Glomerular endothelial cell (primary cell): ENCODE data around the gene SPON2. TPM values are rescaled to one million over a fixed set of nuclear protein-coding genes. Genes with fewer than 3 reads are reported as not detected.

ENCODE experiments used
- DNase-seq: peaks from one replicate; pipeline ENCODE4 v3.0.0-alpha.2; 2011; ENCODE audit warnings: low read depth, low spot score; ENCODE audit errors: extremely low read depth
- total RNA-seq: library from RNA; depleted of rRNA; stranded (reverse); fragments of >200 nt; gene quantifications from 2 replicates; pipeline ENCODE4 v1.2.3, GENCODE V29; 2015

Gene SPON2
- 4.6 and 5.1 TPM in 2 replicates for total RNA-seq

- DNase-seq: no peak
These were observed at the start of gene SPON2 for GRCh38 chr4:1172228-1172851. SPON2 (minus strand) TSS chr4:1172583.

DNA sequence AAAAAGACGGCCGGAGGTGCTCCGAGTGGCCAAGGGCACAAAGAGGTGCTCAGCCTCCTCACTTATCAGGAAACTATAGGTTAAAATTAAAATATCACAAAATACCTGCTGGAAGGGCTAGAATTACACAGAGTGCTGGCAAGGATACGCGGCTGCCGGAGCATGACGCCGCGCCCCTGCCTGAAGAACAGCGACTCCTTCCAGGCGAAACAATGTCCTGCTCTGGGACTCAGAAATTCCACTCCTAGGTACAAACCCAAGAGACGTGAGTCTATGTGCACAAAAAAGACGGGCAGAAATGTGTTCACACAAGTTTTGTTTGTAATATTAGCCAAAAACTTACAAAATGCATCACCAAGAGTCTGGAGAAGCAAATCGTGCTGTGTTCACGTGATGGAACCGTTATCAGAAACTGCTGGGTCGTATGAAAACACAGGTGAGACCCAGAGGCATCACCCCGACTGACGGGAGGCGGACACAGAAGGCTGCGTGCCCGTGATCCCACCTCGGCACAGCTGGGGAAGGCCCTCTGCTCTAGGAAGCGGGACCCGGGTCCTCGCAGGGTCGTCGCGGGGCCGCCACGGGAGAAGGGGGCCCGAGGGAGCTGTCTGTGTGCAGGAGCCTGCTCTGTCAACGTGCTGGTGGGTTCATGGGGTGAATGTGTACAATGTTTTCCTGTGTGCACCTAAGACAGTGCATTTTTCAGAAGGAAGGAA lies 48.9 kb upstream of the SPON2 start:
- no peak for DNase-seq

DNA sequence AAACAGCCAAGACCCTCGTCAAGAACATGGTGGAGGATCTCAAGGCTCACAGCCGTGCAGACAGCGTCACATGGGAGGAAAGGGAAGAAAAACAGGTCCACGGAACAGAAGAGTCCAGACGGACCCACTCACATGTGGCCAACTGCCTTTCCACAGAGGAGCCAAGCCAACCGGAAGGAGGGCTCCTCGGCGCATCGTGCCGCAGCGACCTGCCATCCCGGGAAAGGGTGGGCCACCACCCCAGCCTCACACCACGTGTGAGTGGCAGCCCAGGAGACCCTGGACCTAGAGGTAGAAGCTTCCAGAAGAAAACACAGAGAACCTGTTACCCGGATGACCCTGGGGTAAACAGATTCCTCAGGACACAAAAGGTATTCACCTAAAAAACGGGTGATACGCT lies 48.2 kb upstream of the SPON2 start:
- DNase-seq: no peak

DNA sequence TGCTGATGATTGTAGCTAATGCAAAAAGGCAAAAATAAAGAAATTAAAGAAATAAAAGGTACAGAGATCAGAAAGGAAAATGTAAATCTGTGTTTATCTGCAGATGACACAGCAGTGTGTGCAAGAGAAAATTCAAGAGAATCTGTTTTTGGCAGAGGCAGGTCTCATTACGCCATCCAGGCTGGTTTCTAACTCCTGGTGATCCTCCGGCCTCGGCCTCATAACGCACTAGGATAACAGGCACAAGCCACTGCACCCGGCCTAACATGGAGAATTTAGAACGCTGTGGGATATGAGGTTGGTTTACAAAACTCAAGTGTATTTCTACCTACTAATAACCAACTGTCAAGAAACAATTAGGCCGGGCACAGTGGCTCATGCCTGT lies 47.2 kb upstream of the SPON2 start:
- no peak for DNase-seq

DNA sequence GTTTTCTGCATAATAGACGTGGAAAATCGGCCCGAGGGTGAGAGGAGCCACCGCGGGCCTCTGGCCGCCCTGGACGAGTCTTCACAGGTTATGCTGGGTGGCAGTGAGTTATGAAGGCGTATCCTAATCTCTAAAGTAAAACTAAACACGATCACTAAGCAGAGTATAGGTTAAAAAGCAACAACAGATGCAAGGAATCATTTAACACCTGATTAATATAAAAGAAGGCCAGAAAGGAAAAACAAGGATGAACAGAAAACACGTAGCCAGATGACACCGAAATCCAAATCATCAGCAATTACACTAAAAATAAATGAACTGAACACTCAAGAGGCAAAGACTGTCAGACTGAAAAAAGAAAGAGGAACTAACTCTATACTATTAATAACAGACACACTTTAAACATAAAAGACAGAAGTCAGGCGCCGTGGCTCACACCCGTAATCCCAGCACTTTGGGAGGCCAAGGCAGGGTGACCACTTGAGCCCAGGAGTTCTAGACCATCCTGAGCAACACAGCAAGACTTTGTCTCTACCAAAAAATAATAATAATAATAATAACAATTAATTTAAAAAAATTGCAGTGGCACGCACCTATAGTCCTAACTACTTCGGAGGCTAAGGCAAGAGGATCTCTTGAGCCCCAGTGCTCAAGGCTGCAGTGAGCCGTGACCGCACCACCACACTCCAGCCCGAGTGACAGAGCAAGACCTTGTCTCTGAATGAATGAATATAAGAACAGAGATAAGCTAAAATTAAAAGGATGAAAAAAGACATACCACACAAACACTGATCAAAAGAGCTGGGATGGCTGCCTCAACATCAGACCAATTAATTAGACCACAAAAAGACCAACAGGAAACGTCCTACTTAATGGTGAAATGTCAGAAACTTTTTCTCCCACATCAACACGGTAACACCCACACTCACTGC lies 46.5 kb upstream of the SPON2 start:
- no peak for DNase-seq

GRCh38 chr4:1217366-1217765 lies 45.0 kb upstream of the SPON2 start:
- DNase-seq: no peak

- DNase-seq: no peak
These were observed 44.5 kb upstream of the SPON2 start for GRCh38 chr4:1216869-1217294.

DNA sequence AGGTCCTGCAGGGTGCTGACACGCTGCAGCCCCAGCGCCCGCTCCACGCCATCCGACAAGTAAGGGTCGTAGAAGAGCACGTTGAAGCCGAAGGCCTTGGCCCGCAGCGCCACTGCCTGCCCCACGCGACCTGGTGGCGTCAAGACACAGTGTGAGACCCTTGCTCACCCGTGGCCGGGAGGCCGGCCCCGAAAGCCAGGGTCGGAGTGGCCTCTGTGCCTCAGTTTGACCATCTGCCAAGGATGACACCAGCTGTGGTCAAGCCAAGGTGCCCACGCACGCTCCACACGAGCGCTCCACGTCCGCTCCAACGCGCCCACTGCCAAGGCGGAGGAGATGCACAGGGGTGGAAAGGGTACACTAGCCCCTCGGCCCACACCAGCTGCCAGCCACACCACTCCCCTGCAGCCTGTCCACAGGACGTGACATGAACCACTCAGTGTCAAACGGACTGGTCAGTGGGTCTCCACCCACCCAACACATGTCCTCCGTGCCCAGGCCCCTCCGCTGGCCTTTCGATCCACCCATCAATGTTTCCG lies 43.8 kb upstream of the SPON2 start:
- no peak for DNase-seq

- no peak for DNase-seq
These were observed 43.0 kb upstream of the SPON2 start for GRCh38 chr4:1215141-1216075.

- DNase-seq: no peak
These were observed 42.0 kb upstream of the SPON2 start for GRCh38 chr4:1214101-1215095.

- no peak for DNase-seq
These were observed 41.1 kb upstream of the SPON2 start for GRCh38 chr4:1213336-1213995.

- no peak for DNase-seq
These were observed 40.4 kb upstream of the SPON2 start for GRCh38 chr4:1212546-1213335.

GRCh38 chr4:1211891-1212545 lies 39.6 kb upstream of the SPON2 start:
- no peak for DNase-seq

GRCh38 chr4:1211371-1211770 lies 39.0 kb upstream of the SPON2 start:
- DNase-seq: no peak

GRCh38 chr4:1210971-1211370 lies 38.6 kb upstream of the SPON2 start:
- no peak for DNase-seq

- no peak for DNase-seq
These were observed 38.0 kb upstream of the SPON2 start for GRCh38 chr4:1210241-1210841.

DNA sequence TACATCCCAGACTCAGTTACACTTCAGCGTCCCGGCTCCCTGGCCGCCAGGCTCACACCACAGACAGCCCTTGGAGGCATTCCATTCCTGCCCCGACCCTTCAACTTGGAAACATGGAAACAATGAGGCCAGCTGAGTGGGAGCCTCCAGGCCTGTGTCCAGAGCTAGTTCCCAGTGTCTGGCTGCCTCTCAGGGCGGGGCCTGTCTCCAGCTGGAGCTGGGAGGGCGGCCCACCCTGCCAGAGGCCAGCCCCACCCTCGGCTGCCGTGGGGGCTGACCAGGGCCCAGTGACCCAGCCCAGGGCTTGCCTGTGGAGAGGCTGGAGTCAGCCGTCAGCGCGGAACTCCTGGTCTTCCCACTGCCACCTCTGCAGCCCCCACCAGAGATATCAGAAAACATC lies 37.4 kb upstream of the SPON2 start:
- no peak for DNase-seq
